SK-N-SH (cell line): ENCODE measurements around the gene ELMO2. TPM values are rescaled to one million over a fixed set of nuclear protein-coding genes. Genes with fewer than 3 reads are reported as not detected.

Experiments
- CTCF ChIA-PET: fragments of 300-600, 350-600 bp; formaldehyde crosslinking; extraction: SDS; loops from one replicate; lab custom pipeline; 2021; lab: Yijun Ruan, JAX
- POLR2A ChIA-PET: fragments of 350-600 bp; sonication (Branson Sonifier 250); formaldehyde crosslinking; extraction: SDS; loops from one replicate; lab custom pipeline; 2020; ENCODE audit warnings: antibody characterized with exemption, inconsistent platforms; lab: Yijun Ruan, JAX
- DNase-seq: peaks from one replicate; pipeline ENCODE4 v3.0.0; 2012
- H2AFZ ChIP-seq: fragments of 200-600 bp; sonication (generic); 2 replicates; pipeline ENCODE4 v1.8.1; 2016; ENCODE audit warnings: antibody characterized with exemption, mild to moderate bottlenecking, low read depth
- H3F3A ChIP-seq: fragments of 200-600 bp; sonication (generic); replicated peaks from 2 replicates; pipeline ENCODE3; 2016; ENCODE audit warnings: antibody characterized with exemption, mild to moderate bottlenecking; ENCODE audit not compliant: insufficient read depth
- H3K27ac ChIP-seq, 2 experiments: fragments of 200-500 bp in 1 of 2; fragments of 200-600 bp in 1 of 2; sonication (Bioruptor generic) in 1 of 2; sonication (generic), shearing (Covaris generic) in 1 of 2; 2 replicates each; pipeline versions ENCODE4 v1.5.1 to v1.6.1; 2014 to 2016; ENCODE audit warnings: low read depth in 2 of 2, inconsistent platforms in 1 of 2, low read length in 1 of 2, mild to moderate bottlenecking in 1 of 2, mixed read lengths in 1 of 2
- H3K27me3 ChIP-seq: fragments of 200-600 bp; sonication (generic), shearing (Covaris generic); 2 replicates; pipeline ENCODE4 v1.6.1; 2016; ENCODE audit warnings: mixed run types; ENCODE audit not compliant: insufficient read depth
- H3K36me3 ChIP-seq, 2 experiments: fragments of 200-500 bp in 1 of 2; fragments of 200-600 bp in 1 of 2; sonication (Bioruptor generic) in 1 of 2; sonication (generic) in 1 of 2; replicated peaks in 1 of 2; 2 replicates each; pipeline versions ENCODE3 to v1.5.1; 2014 to 2016; ENCODE audit warnings: low read length in 1 of 2, mild to moderate bottlenecking in 1 of 2; ENCODE audit not compliant: insufficient read depth in 2 of 2, control insufficient read depth in 1 of 2
- H3K4me1 ChIP-seq, 2 experiments: fragments of 200-500 bp in 1 of 2; fragments of 200-600 bp in 1 of 2; sonication (Bioruptor generic) in 1 of 2; sonication (generic), shearing (Covaris generic) in 1 of 2; 2 replicates each; pipeline versions ENCODE4 v1.5.1 to v1.6.1; 2014 to 2016; ENCODE audit warnings: low read depth in 1 of 2, low read length in 1 of 2, mixed run types in 1 of 2; ENCODE audit not compliant: insufficient read depth in 2 of 2, control insufficient read depth in 1 of 2
- H3K4me2 ChIP-seq: fragments of 200-600 bp; sonication (generic), shearing (Covaris generic); 2 replicates; pipeline ENCODE4 v1.6.1; 2017; ENCODE audit warnings: mixed run types
- H3K4me3 ChIP-seq, 2 experiments: fragments of 200-500 bp in 1 of 2; fragments of 200-600 bp in 1 of 2; sonication (Bioruptor generic) in 1 of 2; sonication (generic), shearing (Covaris generic) in 1 of 2; 2 replicates each; pipeline versions ENCODE4 v1.5.1 to v1.8.1; 2014 to 2016; ENCODE audit warnings: low read depth in 2 of 2, inconsistent platforms in 1 of 2, low read length in 1 of 2, mild to moderate bottlenecking in 1 of 2, mixed read lengths in 1 of 2, moderate library complexity in 1 of 2
- H3K79me2 ChIP-seq: fragments of 200-600 bp; sonication (generic); 2 replicates; pipeline ENCODE4 v1.8.1; 2017; ENCODE audit warnings: mild to moderate bottlenecking; ENCODE audit not compliant: insufficient read depth
- H3K9ac ChIP-seq: fragments of 200-600 bp; sonication (generic); 2 replicates; pipeline ENCODE4 v1.6.1; 2017; ENCODE audit warnings: mixed run types
- H3K9me2 ChIP-seq: fragments of 200-600 bp; sonication (generic); 2 replicates; pipeline ENCODE4 v1.6.1; 2017; ENCODE audit warnings: mixed run types
- H3K9me3 ChIP-seq: fragments of 200-600 bp; sonication (generic); 2 replicates; pipeline ENCODE4 v1.6.1; 2017; ENCODE audit warnings: mixed run types, mild to moderate bottlenecking, moderate library complexity
- H4K20me1 ChIP-seq: fragments of 200-600 bp; sonication (generic); 2 replicates; pipeline ENCODE4 v1.6.1; 2017; ENCODE audit warnings: mild to moderate bottlenecking, mixed run types; ENCODE audit not compliant: insufficient read depth
- ELF1 ChIP-seq: IDR thresholded peaks from 2 replicates; pipeline ENCODE4 v1.4.0; 2012
- FOXM1 ChIP-seq: IDR thresholded peaks from 2 replicates; pipeline ENCODE4 v1.4.0; 2012; ENCODE audit warnings: low read depth, mild to moderate bottlenecking
- MEF2A ChIP-seq: IDR thresholded peaks from 2 replicates; pipeline ENCODE4 v1.4.0; 2012; ENCODE audit warnings: low read depth, borderline replicate concordance
- MXI1 ChIP-seq: IDR thresholded peaks from 2 replicates; pipeline ENCODE4 v1.6.1; 2012; ENCODE audit warnings: mild to moderate bottlenecking, low read depth, low read length, improper control_type of control experiment
- SMC3 ChIP-seq: IDR thresholded peaks from 2 replicates; pipeline ENCODE4 v1.6.1; 2012; ENCODE audit warnings: low read depth, low read length, improper control_type of control experiment
- TCF12 ChIP-seq: IDR thresholded peaks from 2 replicates; pipeline ENCODE4 v1.4.0; 2012
- WGBS: methylation state at CpG from one replicate; pipeline ENCODE4 v1.1.6; 2017; ENCODE audit warnings: low lambda C conversion rate; 5-methylcytosine and 5-hydroxymethylcytosine counted together
- polyA plus RNA-seq, 3 experiments: library from polyadenylated mRNA; depleted of rRNA; stranded (reverse); fragments of >200 nt; gene quantifications; 2 replicates each; pipeline ENCODE4 v1.2.3, GENCODE V29; 2012
- TF ChIP-seq, protein P1 (sequence below): fragments of 150-350 bp; IDR thresholded peaks from 2 replicates; pipeline ENCODE4 v1.6.1; 2016; ENCODE audit warnings: mild to moderate bottlenecking, low read depth, low read length
- TF ChIP-seq, protein P2 (sequence below): IDR thresholded peaks from 2 replicates; pipeline ENCODE4 v1.4.0; 2012; ENCODE audit warnings: low read depth
- TF ChIP-seq, protein P3 (sequence below): fragments of 150-350 bp; IDR thresholded peaks from 2 replicates; pipeline ENCODE4 v1.6.1; 2017; ENCODE audit warnings: antibody characterized with exemption, low read length, low read depth, borderline replicate concordance
- TF ChIP-seq, protein P4 (sequence below): IDR thresholded peaks from 2 replicates; pipeline ENCODE4 v1.4.0; 2012; ENCODE audit warnings: low read depth, borderline replicate concordance
- TF ChIP-seq, protein P5 (sequence below): fragments of 200-600 bp; sonication (generic); IDR thresholded peaks from 2 replicates; pipeline ENCODE4 v1.6.1; 2017; ENCODE audit warnings: antibody characterized with exemption, mild to moderate bottlenecking, moderate library complexity
- TF ChIP-seq, protein P6 (sequence below): IDR thresholded peaks from 2 replicates; pipeline ENCODE4 v1.6.1; 2012; ENCODE audit warnings: mild to moderate bottlenecking, low read depth, low read length, moderate library complexity

The ELMO2 gene
- polyA plus RNA-seq, 1 of the 3 experiments (the other 2 are of a cell fraction): 32.1 TPM

DNA sequence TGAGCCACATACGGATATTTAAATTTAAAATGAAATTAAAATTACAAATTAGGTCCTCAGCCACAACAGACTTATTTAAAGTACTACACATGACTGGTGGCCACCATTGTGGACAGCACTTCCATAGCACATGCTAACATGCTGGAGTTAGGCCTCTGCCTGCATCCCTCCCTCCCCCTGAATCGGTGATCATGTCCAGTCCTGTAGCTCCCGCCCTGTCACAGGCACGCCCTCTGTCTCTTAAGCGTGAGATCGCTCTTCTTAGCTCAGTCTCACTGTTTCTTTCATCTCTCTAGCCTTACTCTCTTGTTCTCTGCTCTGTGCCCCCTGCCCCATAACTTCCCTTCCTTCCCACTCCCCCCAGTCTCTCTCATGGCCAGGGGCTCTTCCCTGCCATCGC, 28.9 kb downstream of the ELMO2 start:
- POLR2A ChIA-PET: no interaction called here
- H3K27me3 ChIP-seq: no peaks in the 10 kb centered on the region
- no peaks in the 10 kb centered on the region for H3K4me1 ChIP-seq
- CTCF ChIA-PET: interaction anchor here (1.1 to 1.4 kb wide), 3 partner anchors 25 to 256 kb away, joined by 3 to 4 read pairs (median 3); no protein-coding TSS in a partner anchor
- no peak overlapping the region for H3K9ac ChIP-seq
- H4K20me1 ChIP-seq: no peaks in the 10 kb centered on the region
- H2AFZ ChIP-seq: no peak overlapping the region
- no peaks in the 10 kb centered on the region for H3K9me3 ChIP-seq
- no peaks in the 10 kb centered on the region for H3K79me2 ChIP-seq
- TF ChIP-seq FOXM1: no peak
- TF ChIP-seq, protein P1, sequence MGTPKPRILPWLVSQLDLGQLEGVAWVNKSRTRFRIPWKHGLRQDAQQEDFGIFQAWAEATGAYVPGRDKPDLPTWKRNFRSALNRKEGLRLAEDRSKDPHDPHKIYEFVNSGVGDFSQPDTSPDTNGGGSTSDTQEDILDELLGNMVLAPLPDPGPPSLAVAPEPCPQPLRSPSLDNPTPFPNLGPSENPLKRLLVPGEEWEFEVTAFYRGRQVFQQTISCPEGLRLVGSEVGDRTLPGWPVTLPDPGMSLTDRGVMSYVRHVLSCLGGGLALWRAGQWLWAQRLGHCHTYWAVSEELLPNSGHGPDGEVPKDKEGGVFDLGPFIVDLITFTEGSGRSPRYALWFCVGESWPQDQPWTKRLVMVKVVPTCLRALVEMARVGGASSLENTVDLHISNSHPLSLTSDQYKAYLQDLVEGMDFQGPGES: no peak
- TF ChIP-seq, protein P2, sequence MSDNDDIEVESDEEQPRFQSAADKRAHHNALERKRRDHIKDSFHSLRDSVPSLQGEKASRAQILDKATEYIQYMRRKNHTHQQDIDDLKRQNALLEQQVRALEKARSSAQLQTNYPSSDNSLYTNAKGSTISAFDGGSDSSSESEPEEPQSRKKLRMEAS: no peak
- TF ChIP-seq, protein P3, sequence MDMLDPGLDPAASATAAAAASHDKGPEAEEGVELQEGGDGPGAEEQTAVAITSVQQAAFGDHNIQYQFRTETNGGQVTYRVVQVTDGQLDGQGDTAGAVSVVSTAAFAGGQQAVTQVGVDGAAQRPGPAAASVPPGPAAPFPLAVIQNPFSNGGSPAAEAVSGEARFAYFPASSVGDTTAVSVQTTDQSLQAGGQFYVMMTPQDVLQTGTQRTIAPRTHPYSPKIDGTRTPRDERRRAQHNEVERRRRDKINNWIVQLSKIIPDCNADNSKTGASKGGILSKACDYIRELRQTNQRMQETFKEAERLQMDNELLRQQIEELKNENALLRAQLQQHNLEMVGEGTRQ: no peak
- TF ChIP-seq, protein P4, sequence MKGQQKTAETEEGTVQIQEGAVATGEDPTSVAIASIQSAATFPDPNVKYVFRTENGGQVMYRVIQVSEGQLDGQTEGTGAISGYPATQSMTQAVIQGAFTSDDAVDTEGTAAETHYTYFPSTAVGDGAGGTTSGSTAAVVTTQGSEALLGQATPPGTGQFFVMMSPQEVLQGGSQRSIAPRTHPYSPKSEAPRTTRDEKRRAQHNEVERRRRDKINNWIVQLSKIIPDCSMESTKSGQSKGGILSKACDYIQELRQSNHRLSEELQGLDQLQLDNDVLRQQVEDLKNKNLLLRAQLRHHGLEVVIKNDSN: no peak
- no peak for TF ChIP-seq MEF2A
- TF ChIP-seq, protein P5, sequence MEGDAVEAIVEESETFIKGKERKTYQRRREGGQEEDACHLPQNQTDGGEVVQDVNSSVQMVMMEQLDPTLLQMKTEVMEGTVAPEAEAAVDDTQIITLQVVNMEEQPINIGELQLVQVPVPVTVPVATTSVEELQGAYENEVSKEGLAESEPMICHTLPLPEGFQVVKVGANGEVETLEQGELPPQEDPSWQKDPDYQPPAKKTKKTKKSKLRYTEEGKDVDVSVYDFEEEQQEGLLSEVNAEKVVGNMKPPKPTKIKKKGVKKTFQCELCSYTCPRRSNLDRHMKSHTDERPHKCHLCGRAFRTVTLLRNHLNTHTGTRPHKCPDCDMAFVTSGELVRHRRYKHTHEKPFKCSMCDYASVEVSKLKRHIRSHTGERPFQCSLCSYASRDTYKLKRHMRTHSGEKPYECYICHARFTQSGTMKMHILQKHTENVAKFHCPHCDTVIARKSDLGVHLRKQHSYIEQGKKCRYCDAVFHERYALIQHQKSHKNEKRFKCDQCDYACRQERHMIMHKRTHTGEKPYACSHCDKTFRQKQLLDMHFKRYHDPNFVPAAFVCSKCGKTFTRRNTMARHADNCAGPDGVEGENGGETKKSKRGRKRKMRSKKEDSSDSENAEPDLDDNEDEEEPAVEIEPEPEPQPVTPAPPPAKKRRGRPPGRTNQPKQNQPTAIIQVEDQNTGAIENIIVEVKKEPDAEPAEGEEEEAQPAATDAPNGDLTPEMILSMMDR: no peak
- TF ChIP-seq SMC3: no peak
- no peak for TF ChIP-seq MXI1
- TF ChIP-seq, protein P6, sequence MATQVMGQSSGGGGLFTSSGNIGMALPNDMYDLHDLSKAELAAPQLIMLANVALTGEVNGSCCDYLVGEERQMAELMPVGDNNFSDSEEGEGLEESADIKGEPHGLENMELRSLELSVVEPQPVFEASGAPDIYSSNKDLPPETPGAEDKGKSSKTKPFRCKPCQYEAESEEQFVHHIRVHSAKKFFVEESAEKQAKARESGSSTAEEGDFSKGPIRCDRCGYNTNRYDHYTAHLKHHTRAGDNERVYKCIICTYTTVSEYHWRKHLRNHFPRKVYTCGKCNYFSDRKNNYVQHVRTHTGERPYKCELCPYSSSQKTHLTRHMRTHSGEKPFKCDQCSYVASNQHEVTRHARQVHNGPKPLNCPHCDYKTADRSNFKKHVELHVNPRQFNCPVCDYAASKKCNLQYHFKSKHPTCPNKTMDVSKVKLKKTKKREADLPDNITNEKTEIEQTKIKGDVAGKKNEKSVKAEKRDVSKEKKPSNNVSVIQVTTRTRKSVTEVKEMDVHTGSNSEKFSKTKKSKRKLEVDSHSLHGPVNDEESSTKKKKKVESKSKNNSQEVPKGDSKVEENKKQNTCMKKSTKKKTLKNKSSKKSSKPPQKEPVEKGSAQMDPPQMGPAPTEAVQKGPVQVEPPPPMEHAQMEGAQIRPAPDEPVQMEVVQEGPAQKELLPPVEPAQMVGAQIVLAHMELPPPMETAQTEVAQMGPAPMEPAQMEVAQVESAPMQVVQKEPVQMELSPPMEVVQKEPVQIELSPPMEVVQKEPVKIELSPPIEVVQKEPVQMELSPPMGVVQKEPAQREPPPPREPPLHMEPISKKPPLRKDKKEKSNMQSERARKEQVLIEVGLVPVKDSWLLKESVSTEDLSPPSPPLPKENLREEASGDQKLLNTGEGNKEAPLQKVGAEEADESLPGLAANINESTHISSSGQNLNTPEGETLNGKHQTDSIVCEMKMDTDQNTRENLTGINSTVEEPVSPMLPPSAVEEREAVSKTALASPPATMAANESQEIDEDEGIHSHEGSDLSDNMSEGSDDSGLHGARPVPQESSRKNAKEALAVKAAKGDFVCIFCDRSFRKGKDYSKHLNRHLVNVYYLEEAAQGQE: no peak
- TF ChIP-seq TCF12: no peak
- no peak for TF ChIP-seq ELF1
- no peak overlapping the region for H3K4me2 ChIP-seq
- WGBS: 88% methylated on average over 7 of the region's 7 CpGs
- H3K9me2 ChIP-seq: no peaks in the 10 kb centered on the region
- no peak for DNase-seq
- no peak overlapping the region for H3K4me3 ChIP-seq
- no peak overlapping the region for H3K27ac ChIP-seq
- H3F3A ChIP-seq: no peaks in the 10 kb centered on the region
- H3K36me3 ChIP-seq: peaks cover 42 to 87% of the 10 kb centered on the region in 2 experiments
